ENCODE measurements around the gene GSE1.

DNA sequence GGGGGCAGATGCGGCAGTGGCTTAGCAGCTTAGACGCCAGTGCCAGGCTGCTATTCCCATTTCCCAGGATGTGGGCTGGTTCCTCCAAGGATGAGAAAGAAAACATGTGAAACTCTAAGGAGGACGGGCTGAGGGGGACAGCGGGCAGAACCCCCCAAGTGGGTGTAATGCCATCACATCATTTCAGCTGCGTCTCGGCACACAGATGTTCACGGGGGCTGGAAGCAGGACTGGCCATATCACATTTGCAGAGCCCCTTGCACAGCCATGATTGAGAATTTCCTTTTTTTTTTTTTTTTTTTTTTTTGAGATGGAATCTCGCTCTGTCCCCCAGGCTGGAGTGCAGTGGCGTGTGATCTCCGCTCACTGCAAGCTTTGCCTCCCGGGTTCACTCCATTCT is 90.9 kb downstream of the GSE1 start:
- TF ChIP-seq TAF1 (IDR thresholded peaks at IDR 0.05; ENCODE audit: borderline replicate concordance, low read depth, low read length) (no peak), POLR2AphosphoS5 (IDR thresholded peaks at IDR 0.05; ENCODE audit: low read depth, low read length) (no peak), POLR2A (IDR thresholded peaks at IDR 0.05; ENCODE audit: low read depth, low read length) (no peak)

Measured in GM12892 (cell line).